GM12878 (cell line): ENCODE measurements around the gene LDB3.

ENCODE experiments used
- EZH2 ChIP-seq: IDR thresholded peaks from 2 replicates; pipeline ENCODE4 v1.6.1; 2012; ENCODE audit warnings: low read depth, mild to moderate bottlenecking, control low read depth, inconsistent platforms, low read length, borderline replicate concordance; ENCODE audit not compliant: control insufficient read depth
- POLR2A ChIP-seq: IDR thresholded peaks from 2 replicates; pipeline ENCODE4 v1.6.1; 2011; ENCODE audit warnings: low read depth, mild to moderate bottlenecking, low read length
- SMC3 ChIP-seq: IDR thresholded peaks from 2 replicates; pipeline ENCODE4 v1.6.1; 2011; ENCODE audit warnings: low read length, improper control_type of control experiment, borderline replicate concordance
- ZNF274 ChIP-seq: IDR thresholded peaks from one replicate; pipeline ENCODE4 v1.8.0; 2011; ENCODE audit not compliant: insufficient read length, insufficient read depth
- TF ChIP-seq, protein P1 (sequence below), 3 experiments: IDR thresholded peaks in 2 of 3; conservative IDR thresholded peaks in 1 of 3; 2 replicates each; pipeline ENCODE4 v1.5.1; 2011; ENCODE audit warnings: low read depth in 3 of 3, low read length in 3 of 3, mild to moderate bottlenecking in 3 of 3, control low read depth in 2 of 3, moderate library complexity in 2 of 3, inconsistent platforms in 1 of 3, mixed read lengths in 1 of 3; ENCODE audit not compliant: control insufficient read depth in 2 of 3, insufficient read depth in 1 of 3; ENCODE audit errors: extremely low read depth in 1 of 3

DNA sequence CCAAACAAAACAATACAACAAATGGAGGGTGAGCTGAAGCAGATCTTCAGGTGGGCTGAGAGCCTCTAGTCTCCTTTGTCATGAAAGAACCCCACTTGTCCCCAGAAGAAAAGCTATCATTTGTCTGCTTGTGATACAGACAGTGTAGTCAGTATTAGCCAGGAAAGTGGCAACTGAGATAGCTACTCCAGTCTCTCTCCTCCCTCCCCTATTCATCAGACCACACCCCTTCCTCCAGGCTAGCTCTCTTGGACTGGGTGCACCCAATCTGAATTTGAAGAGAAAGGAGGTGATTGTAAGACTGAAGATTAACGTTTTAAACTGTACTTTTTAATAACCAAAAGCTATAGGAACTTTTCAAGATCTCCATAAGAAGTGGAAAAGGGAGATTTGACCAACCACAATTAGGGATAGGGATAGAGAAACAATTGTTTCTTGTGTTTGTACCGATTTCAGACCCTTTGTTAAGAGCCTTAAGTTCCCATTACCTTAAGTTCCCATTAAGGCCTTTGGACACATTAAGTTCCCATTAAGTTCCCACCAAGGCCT, 102.2 kb downstream of the LDB3 start:
- no peak for TF ChIP-seq SMC3
- no peak for TF ChIP-seq POLR2A
- no peak for TF ChIP-seq ZNF274
- TF ChIP-seq, protein P1, sequence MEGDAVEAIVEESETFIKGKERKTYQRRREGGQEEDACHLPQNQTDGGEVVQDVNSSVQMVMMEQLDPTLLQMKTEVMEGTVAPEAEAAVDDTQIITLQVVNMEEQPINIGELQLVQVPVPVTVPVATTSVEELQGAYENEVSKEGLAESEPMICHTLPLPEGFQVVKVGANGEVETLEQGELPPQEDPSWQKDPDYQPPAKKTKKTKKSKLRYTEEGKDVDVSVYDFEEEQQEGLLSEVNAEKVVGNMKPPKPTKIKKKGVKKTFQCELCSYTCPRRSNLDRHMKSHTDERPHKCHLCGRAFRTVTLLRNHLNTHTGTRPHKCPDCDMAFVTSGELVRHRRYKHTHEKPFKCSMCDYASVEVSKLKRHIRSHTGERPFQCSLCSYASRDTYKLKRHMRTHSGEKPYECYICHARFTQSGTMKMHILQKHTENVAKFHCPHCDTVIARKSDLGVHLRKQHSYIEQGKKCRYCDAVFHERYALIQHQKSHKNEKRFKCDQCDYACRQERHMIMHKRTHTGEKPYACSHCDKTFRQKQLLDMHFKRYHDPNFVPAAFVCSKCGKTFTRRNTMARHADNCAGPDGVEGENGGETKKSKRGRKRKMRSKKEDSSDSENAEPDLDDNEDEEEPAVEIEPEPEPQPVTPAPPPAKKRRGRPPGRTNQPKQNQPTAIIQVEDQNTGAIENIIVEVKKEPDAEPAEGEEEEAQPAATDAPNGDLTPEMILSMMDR (IDR thresholded peaks at IDR 0.05 in 2 of 3, conservative IDR thresholded peaks at IDR 0.05 in 1 of 3; ENCODE audit: control insufficient read depth in 2 of 3, extremely low read depth in 1 of 3, insufficient read depth in 1 of 3, low read depth in 3 of 3, low read length in 3 of 3), result no peak
- TF ChIP-seq EZH2, result no peak
